ENCODE data around the gene KRTAP5-2. TPM values are rescaled to one million over a fixed set of nuclear protein-coding genes. Genes with fewer than 3 reads are reported as not detected.

The KRTAP5-2 gene
- total and polyA plus RNA-seq, 2 of the 8 experiments (the other 6 are each of a cell fraction or from before 2014, with no cell fraction given): not detected

DNA sequence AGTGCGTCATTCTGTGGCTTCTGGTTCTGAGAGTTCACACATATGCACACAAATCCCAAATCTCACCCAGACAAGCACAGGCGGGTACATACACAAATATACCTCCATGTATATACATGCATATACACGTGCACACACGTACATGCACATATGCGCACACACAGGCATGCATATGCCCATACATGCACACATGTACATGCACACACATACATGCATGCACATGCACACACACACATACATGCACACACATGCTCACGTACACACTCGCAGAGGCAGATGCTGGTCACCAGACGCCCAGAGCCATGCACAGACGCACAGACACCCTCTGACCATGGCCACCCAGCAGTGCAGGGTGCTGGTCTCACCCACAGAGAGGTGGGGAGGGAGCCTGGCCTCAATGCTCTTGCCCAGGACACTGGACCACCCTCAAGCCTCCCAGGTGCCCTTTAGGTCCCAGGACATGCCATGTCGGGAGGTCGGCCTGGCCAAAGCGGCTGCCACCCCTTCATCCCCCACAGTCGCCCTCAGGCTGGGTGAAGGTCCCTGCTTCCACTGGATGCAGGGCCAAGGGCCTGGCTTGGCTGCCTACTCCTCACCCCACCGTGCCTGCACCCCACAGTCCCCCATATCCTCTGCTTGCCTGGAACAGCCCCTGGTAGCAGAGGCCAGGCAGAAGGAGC lies 35.5 kb downstream of the KRTAP5-2 start:
- FAIRE-seq (no peak), DNase-seq (ENCODE audit: low read depth in 1 of 2, low spot score in 2 of 2) (no peak)
- POLR2A ChIA-PET (ENCODE audit: partially characterized antibody): interaction anchor here (1.6 to 2.7 kb wide), 2 partner anchors 9 to 13 kb away, joined by 3 to 12 read pairs; no protein-coding TSS in a partner anchor
- Histone ChIP-seq H4K91ac (replicated peaks; ENCODE audit: insufficient read length, low read length) (no peak overlapping the region), H3K23ac (ENCODE audit: insufficient read length) (no peak overlapping the region), H3K56ac (replicated peaks; ENCODE audit: insufficient read length, low read depth, low read length) (no peak overlapping the region), H3K27ac (ENCODE audit: low read depth, low read length) (no peak overlapping the region), H3K14ac (ENCODE audit: insufficient read length) (no peak overlapping the region), H3K4me1 (replicated peaks in 1 of 4; ENCODE audit: control insufficient read depth in 3 of 4, insufficient read depth in 4 of 4, low read length in 3 of 4) (peaks cover 8 to 46% (median 35%) of the 10 kb centered on the region in 4 experiments), H2BK5ac (ENCODE audit: low read depth, low read length) (no peak overlapping the region), H2BK12ac (ENCODE audit: low read depth, low read length) (no peak overlapping the region), H3K36me3 (ENCODE audit: control insufficient read depth in 2 of 4, insufficient read depth in 4 of 4, low read length in 3 of 4) (no peaks in the 10 kb centered on the region), H3K27me3 (replicated peaks in 1 of 4; ENCODE audit: control insufficient read depth in 3 of 4, extremely low read depth in 1 of 4, insufficient read depth in 3 of 4, low read length in 3 of 4) (peaks cover 3 to 21% (median 14%) of the 10 kb centered on the region in 4 experiments), H3K4me2 (ENCODE audit: insufficient read depth in 1 of 2, low read depth in 2 of 2, low read length in 2 of 2) (no peak overlapping the region), H2BK120ac (replicated peaks; ENCODE audit: low read depth, low read length) (no peak overlapping the region), H3K4ac (replicated peaks; ENCODE audit: insufficient read length, low read depth, low read length) (no peak overlapping the region), H3K9me3 (ENCODE audit: insufficient read depth in 2 of 2, low read depth in 1 of 2, low read length in 1 of 2) (no peaks in the 10 kb centered on the region), H2AK5ac (ENCODE audit: low read depth, low read length) (peak overlapping the region; percentile 90; the same call in 1 of the 2 replicates), H3K79me2 (ENCODE audit: control insufficient read depth in 1 of 2, insufficient read depth in 2 of 2, low read length in 2 of 2) (no peaks in the 10 kb centered on the region), H2BK15ac (ENCODE audit: low read length) (peak overlapping the region; percentile 48; the same call in 1 of the 2 replicates), H3K4me3 (ENCODE audit: extremely low read depth in 1 of 4, insufficient read depth in 2 of 4, low read depth in 3 of 4, low read length in 4 of 4) (no peak overlapping the region), H2AFZ (ENCODE audit: low read length) (no peak overlapping the region), H4K5ac (ENCODE audit: insufficient read length, low read depth, low read length) (no peak overlapping the region), H3K18ac (ENCODE audit: extremely low read depth, low read length) (no peak overlapping the region), H3K79me1 (ENCODE audit: low read depth, low read length) (no peaks in the 10 kb centered on the region), H3K9ac (replicated peaks in 1 of 4; ENCODE audit: extremely low read depth in 1 of 4, low read depth in 3 of 4, low read length in 3 of 4) (no peak overlapping the region), H4K20me1 (replicated peaks in 1 of 2; ENCODE audit: control insufficient read depth in 1 of 2, insufficient read depth in 2 of 2, low read length in 2 of 2) (peaks cover 0 to 20% of the 10 kb centered on the region in 2 experiments), H4K8ac (ENCODE audit: extremely low read depth, insufficient read depth, low read length) (no peak overlapping the region; the same call in 1 of the 2 replicates), H3K23me2 (ENCODE audit: low read depth, low read length) (no peaks in the 10 kb centered on the region), H2BK20ac (ENCODE audit: low read length) (no peak overlapping the region)
- TF ChIP-seq YY1 (IDR thresholded peaks at IDR 0.05; ENCODE audit: low read depth, low read length): no peak
- TF ChIP-seq ASH2L (IDR thresholded peaks at IDR 0.05; ENCODE audit: low read length): no peak
- no peak for TF ChIP-seq CTBP2 (IDR thresholded peaks at IDR 0.05; ENCODE audit: borderline replicate concordance, insufficient read depth, insufficient read length, low read length)
- TF ChIP-seq NANOG (IDR thresholded peaks at IDR 0.05; ENCODE audit: insufficient read depth, low read depth, low read length, poor library complexity, severe bottlenecking): no peak
- WGBS, 2 experiments (ENCODE audit: extremely low coverage in 1 of 2, insufficient coverage in 1 of 2, insufficient read length in 1 of 2, insufficient replicate concordance in 2 of 2, low coverage in 1 of 2, low lambda C conversion rate in 2 of 2, missing lambda C conversion rate in 1 of 2): 85% methylated on average over 14 of the region's 14 CpGs; no CpG with 5 or more reads in 1 of the 2 experiments
- CTCF ChIA-PET (ENCODE audit: partially characterized antibody): interaction anchor here (0.9 to 9.1 kb wide), 4 partner anchors 7 to 17 kb away, joined by 4 to 100 read pairs (median 51); no protein-coding TSS in a partner anchor

Measured in H1 (cell line).